ENCODE data around the gene KRTAP4-1.

GRCh38 chr17:41147531-41148204, 37.0 kb downstream of the KRTAP4-1 start:
- TF ChIP-seq POLR2A (IDR thresholded peaks at IDR 0.05) (no peak), CTCF (IDR thresholded peaks at IDR 0.05) (no peak), POLR2AphosphoS5 (IDR thresholded peaks at IDR 0.05) (no peak)

All from prostate gland (tissue), 2 donors.